SU-DHL-6 (cell line): ENCODE data around the gene KRTAP5-3.

Source experiments
- H2AFZ ChIP-seq: fragments of 200-600 bp; sonication (generic); 2 replicates; pipeline ENCODE4 v1.6.1; 2014; ENCODE audit warnings: low read depth, mild to moderate bottlenecking, moderate library complexity, mixed read lengths, antibody characterized with exemption, low read length; ENCODE audit not compliant: severe bottlenecking
- H3F3A ChIP-seq: fragments of 200-600 bp; shearing (Covaris generic); 2 replicates; pipeline ENCODE4 v1.6.0; 2016; ENCODE audit warnings: antibody characterized with exemption, mild to moderate bottlenecking; ENCODE audit not compliant: insufficient read depth
- H3K27ac ChIP-seq: fragments of 200-600 bp; sonication (generic); 2 replicates; pipeline ENCODE4 v1.5.1; 2016; ENCODE audit warnings: low read depth, mild to moderate bottlenecking, low read length, moderate library complexity, mixed read lengths
- H3K27me3 ChIP-seq: fragments of 200-600 bp; sonication (generic), shearing (Covaris generic); 2 replicates; pipeline ENCODE4 v1.6.0; 2014; ENCODE audit warnings: mild to moderate bottlenecking, low read length
- H3K36me3 ChIP-seq: fragments of 200-600 bp; sonication (generic); 2 replicates; pipeline ENCODE4 v1.6.1; 2014; ENCODE audit warnings: mild to moderate bottlenecking, low read length, mixed read lengths
- H3K4me2 ChIP-seq: fragments of 300-600, 200-600 bp; shearing (Covaris generic), sonication (generic); 2 replicates; pipeline ENCODE4 v1.6.0; 2014; ENCODE audit warnings: low read length, low read depth, mild to moderate bottlenecking; ENCODE audit not compliant: poor library complexity, severe bottlenecking
- H3K4me3 ChIP-seq: fragments of 200-600 bp; sonication (generic); 2 replicates; pipeline ENCODE4 v1.5.1; 2014; ENCODE audit warnings: antibody characterized with exemption, low read length, mild to moderate bottlenecking, mixed read lengths; ENCODE audit not compliant: insufficient read depth, poor library complexity, severe bottlenecking
- H3K79me2 ChIP-seq: fragments of 200-600 bp; sonication (generic); 2 replicates; pipeline ENCODE4 v1.6.1; 2014; ENCODE audit warnings: mild to moderate bottlenecking, low read length, moderate library complexity; ENCODE audit not compliant: insufficient read depth
- H3K9ac ChIP-seq: fragments of 200-600 bp; sonication (generic); 2 replicates; pipeline ENCODE4 v1.7.0; 2014; ENCODE audit warnings: mild to moderate bottlenecking, low read length
- H3K9me2 ChIP-seq: fragments of 200-600 bp; sonication (generic); replicated peaks from 2 replicates; pipeline ENCODE4 v1.6.1; 2014; ENCODE audit warnings: low read length; ENCODE audit not compliant: insufficient read depth
- H3K9me3 ChIP-seq: fragments of 200-600 bp; sonication (generic); 2 replicates; pipeline ENCODE4 v1.6.1; 2014; ENCODE audit warnings: low read length, mixed read lengths; ENCODE audit not compliant: insufficient read depth
- H4K20me1 ChIP-seq: fragments of 200-600 bp; sonication (generic); 2 replicates; pipeline ENCODE4 v1.6.1; 2014; ENCODE audit warnings: low read depth, mild to moderate bottlenecking, antibody characterized with exemption, low read length, moderate library complexity, mixed read lengths
- CTCF ChIP-seq: fragments of 200-600 bp; sonication (generic); IDR thresholded peaks from one replicate; pipeline ENCODE4 v1.5.1; 2017; ENCODE audit warnings: antibody characterized with exemption, mild to moderate bottlenecking, low read length, moderate library complexity; ENCODE audit not compliant: insufficient read depth, poor library complexity, severe bottlenecking
- EZH2phosphoT487 ChIP-seq: fragments of 200-600 bp; sonication (generic), shearing (Covaris generic); conservative IDR thresholded peaks from 2 replicates; pipeline ENCODE4 v1.6.1; 2018; ENCODE audit warnings: mild to moderate bottlenecking, antibody characterized with exemption, low read length, moderate library complexity, mixed read lengths

The KRTAP5-3 gene

GRCh38 chr11:1565904-1566247 lies 42.4 kb downstream of the KRTAP5-3 start:
- Histone ChIP-seq H4K20me1 (no peaks in the 10 kb centered on the region), H3K9me2 (no peaks in the 10 kb centered on the region), H3K9me3 (no peaks in the 10 kb centered on the region), H3K27ac (no peak overlapping the region), H2AFZ (no peak overlapping the region), H3K4me2 (no peak overlapping the region), H3K27me3 (no peaks in the 10 kb centered on the region), H3K4me3 (no peak overlapping the region), H3K9ac (no peak overlapping the region), H3K79me2 (no peaks in the 10 kb centered on the region), H3F3A (no peaks in the 10 kb centered on the region), H3K36me3 (no peaks in the 10 kb centered on the region)
- no peak for TF ChIP-seq CTCF
- TF ChIP-seq EZH2phosphoT487: no peak

- Histone ChIP-seq H3K27ac (no peak overlapping the region), H3K36me3 (no peaks in the 10 kb centered on the region), H3K9me2 (no peaks in the 10 kb centered on the region), H4K20me1 (no peaks in the 10 kb centered on the region), H3K27me3 (no peaks in the 10 kb centered on the region), H2AFZ (no peak overlapping the region), H3K9me3 (no peaks in the 10 kb centered on the region), H3K79me2 (no peaks in the 10 kb centered on the region), H3K4me2 (no peak overlapping the region), H3K9ac (no peak overlapping the region), H3K4me3 (no peak overlapping the region), H3F3A (no peaks in the 10 kb centered on the region)
- TF ChIP-seq EZH2phosphoT487: no peak
- no peak for TF ChIP-seq CTCF
These were observed 42.9 kb downstream of the KRTAP5-3 start for GRCh38 chr11:1565173-1565903.

- H3K27ac ChIP-seq: no peak overlapping the region
- H3K4me2 ChIP-seq: no peak overlapping the region
- no peak overlapping the region for H2AFZ ChIP-seq
- no peaks in the 10 kb centered on the region for H3F3A ChIP-seq
- H3K4me3 ChIP-seq: no peak overlapping the region
- TF ChIP-seq CTCF (no peak), EZH2phosphoT487 (no peak)
- no peaks in the 10 kb centered on the region for H3K79me2 ChIP-seq
- no peaks in the 10 kb centered on the region for H3K9me2 ChIP-seq
- H3K9me3 ChIP-seq: no peaks in the 10 kb centered on the region
- no peaks in the 10 kb centered on the region for H3K36me3 ChIP-seq
- H4K20me1 ChIP-seq: no peaks in the 10 kb centered on the region
- H3K27me3 ChIP-seq: no peaks in the 10 kb centered on the region
- no peak overlapping the region for H3K9ac ChIP-seq
These were observed 43.6 kb downstream of the KRTAP5-3 start for GRCh38 chr11:1564535-1565172.
